A549 treated with ZK216348 at 1 μM for 4 hours (cell line): ENCODE data around the gene KRTAP5-10. TPM values are rescaled to one million over a fixed set of nuclear protein-coding genes. Genes with fewer than 3 reads are reported as not detected.

ENCODE experiments used
- total RNA-seq: library from RNA; stranded (reverse); fragments of 200-300 nt; extraction: Qiagen RNA extraction; gene quantifications from 5 replicates; pipeline ENCODE4 v1.2.3, GENCODE V29; 2022; ENCODE audit warnings: low read depth

The KRTAP5-10 gene
- not detected in 5 replicates for total RNA-seq

GRCh38 chr11:71565263-71565662 is at the start of gene KRTAP5-10:
KRTAP5-10 (plus strand) TSS chr11:71565563; CDS start chr11:71565588, 25 bp downstream.

GRCh38 chr11:71526796-71527575 is 38.4 kb upstream of the KRTAP5-10 start, which contains the start of gene KRTAP5-7:
KRTAP5-7 (plus strand) TSS chr11:71527267; CDS start chr11:71527301, 34 bp downstream.

GRCh38 chr11:71537977-71538665 is 27.2 kb upstream of the KRTAP5-10 start, which contains the start of gene KRTAP5-8:
KRTAP5-8 (plus strand) TSS chr11:71538025; CDS start chr11:71538056, 31 bp downstream.

GRCh38 chr11:71548120-71548519 is 17.2 kb upstream of the KRTAP5-10 start, which contains the start of gene KRTAP5-9:
KRTAP5-9 (plus strand) TSS chr11:71548420; CDS start chr11:71548658, 238 bp downstream.

GRCh38 chr11:71582309-71582895 is 17.0 kb downstream of the KRTAP5-10 start, which contains the start of gene KRTAP5-11:
KRTAP5-11 (minus strand) TSS chr11:71582875; CDS start chr11:71582837, 38 bp downstream.

Other genes with a start within 250 kb of the KRTAP5-10 start
- 39.3 to 55.2 TPM (median 49.3 TPM) in 5 replicates for gene DHCR7, start 117.2 kb upstream of the KRTAP5-10 start, total RNA-seq
- gene NADSYN1, start 112.4 kb upstream of the KRTAP5-10 start, total RNA-seq: 35.2 to 54.0 TPM (median 48.7 TPM) in 5 replicates
- not detected in 5 replicates for gene KRTAP5-7, start 38.3 kb upstream of the KRTAP5-10 start, total RNA-seq
- gene KRTAP5-8, start 27.5 kb upstream of the KRTAP5-10 start, total RNA-seq: not detected in 5 replicates
- gene KRTAP5-9, start 17.1 kb upstream of the KRTAP5-10 start, total RNA-seq: not detected in 5 replicates
- not detected in 5 replicates for gene KRTAP5-11, start 17.3 kb downstream of the KRTAP5-10 start, total RNA-seq